Gastrocnemius medialis (tissue), 4 donors: ENCODE data around the gene SAMD7. TPM values are rescaled to one million over a fixed set of nuclear protein-coding genes. Genes with fewer than 3 reads are reported as not detected.
A peak's percentile ranks its signal among the peaks of the same experiment; 100 is the strongest.

Experiments used
- ATAC-seq, 2 donors: fragments of 150-250 bp; one replicate each; pipeline ENCODE4 v1.9.1; 2016
- DNase-seq, 2 donors: peaks; one replicate each; pipeline ENCODE4 v3.0.0-alpha.2; 2019
- H3K27ac ChIP-seq, 4 donors: fragments of 200-600 bp; sonication (generic); 1 replicate in 1 of 4; 2 replicates in 3 of 4; pipeline ENCODE4 v1.5.1; 2016 to 2018; ENCODE audit warnings: mild to moderate bottlenecking in 2 of 4, moderate library complexity in 1 of 4
- H3K27me3 ChIP-seq, 3 donors: fragments of 200-600 bp; sonication (generic) in 2 of 3; 1 replicate in 1 of 3; 2 replicates in 2 of 3; pipeline versions ENCODE4 v1.5.1 to v1.6.0; 2016 to 2019; ENCODE audit warnings: mild to moderate bottlenecking in 1 of 3, moderate library complexity in 1 of 3
- H3K36me3 ChIP-seq, 2 donors: fragments of 200-600 bp; sonication (generic) in 1 of 2; one replicate each; pipeline ENCODE4 v1.5.1; 2017 to 2018
- H3K4me1 ChIP-seq, 2 donors: fragments of 200-600 bp; sonication (generic) in 1 of 2; one replicate each; pipeline ENCODE4 v1.5.1; 2016 to 2017; ENCODE audit warnings: mild to moderate bottlenecking in 2 of 2
- H3K4me3 ChIP-seq, 4 donors: fragments of 200-600 bp; sonication (generic) in 3 of 4; 1 replicate in 1 of 4; 2 replicates in 3 of 4; pipeline ENCODE4 v1.5.1; 2016 to 2019; ENCODE audit warnings: mild to moderate bottlenecking in 2 of 4
- H3K9me3 ChIP-seq, 3 donors: fragments of 200-600 bp; sonication (generic) in 2 of 3; 1 replicate in 1 of 3; 2 replicates in 2 of 3; pipeline ENCODE4 v1.5.1; 2016 to 2019
- POLR2A ChIP-seq, 2 donors: fragments of 450-650 bp; IDR thresholded peaks; one replicate each; pipeline ENCODE4 v1.6.1; 2017; ENCODE audit warnings: antibody characterized with exemption in 2 of 2, mild to moderate bottlenecking in 2 of 2, moderate library complexity in 2 of 2
- in situ Hi-C, 4 donors: fragments of 200-750 bp; cut with MboI; loops; one replicate each; pipeline versions ENCODE4 v1.15.0 to v1.8.0; 2017; ENCODE audit warnings: low sequenced_read_pairs in 4 of 4
- intact Hi-C: fragments of 100-400 bp; cut with DNase I; formaldehyde crosslinking; loops from one replicate; pipeline ENCODE4 v1.15.1; 2023; ENCODE audit warnings: low total_unique reads
- total RNA-seq, 4 donors: library from RNA; depleted of rRNA; stranded (reverse); fragments of >200 nt; gene quantifications; one replicate each; pipeline versions ENCODE4 v1.1.0 to v1.2.3, GENCODE V29; 2016
- TF ChIP-seq, protein P1 (sequence below), 5 experiments: fragments of 450-650 bp in 3 of 5; fragments of 200-600 bp in 2 of 5; sonication (generic) in 2 of 5; IDR thresholded peaks in 4 of 5; conservative IDR thresholded peaks in 1 of 5; 1 replicate in 4 of 5; 2 replicates in 1 of 5; pipeline ENCODE4 v1.5.1; 2016 to 2019; ENCODE audit warnings: antibody characterized with exemption in 5 of 5, mild to moderate bottlenecking in 3 of 5, moderate library complexity in 3 of 5

SAMD7 gene
- total RNA-seq, 4 donors from 2014 or later: not detected

DNA sequence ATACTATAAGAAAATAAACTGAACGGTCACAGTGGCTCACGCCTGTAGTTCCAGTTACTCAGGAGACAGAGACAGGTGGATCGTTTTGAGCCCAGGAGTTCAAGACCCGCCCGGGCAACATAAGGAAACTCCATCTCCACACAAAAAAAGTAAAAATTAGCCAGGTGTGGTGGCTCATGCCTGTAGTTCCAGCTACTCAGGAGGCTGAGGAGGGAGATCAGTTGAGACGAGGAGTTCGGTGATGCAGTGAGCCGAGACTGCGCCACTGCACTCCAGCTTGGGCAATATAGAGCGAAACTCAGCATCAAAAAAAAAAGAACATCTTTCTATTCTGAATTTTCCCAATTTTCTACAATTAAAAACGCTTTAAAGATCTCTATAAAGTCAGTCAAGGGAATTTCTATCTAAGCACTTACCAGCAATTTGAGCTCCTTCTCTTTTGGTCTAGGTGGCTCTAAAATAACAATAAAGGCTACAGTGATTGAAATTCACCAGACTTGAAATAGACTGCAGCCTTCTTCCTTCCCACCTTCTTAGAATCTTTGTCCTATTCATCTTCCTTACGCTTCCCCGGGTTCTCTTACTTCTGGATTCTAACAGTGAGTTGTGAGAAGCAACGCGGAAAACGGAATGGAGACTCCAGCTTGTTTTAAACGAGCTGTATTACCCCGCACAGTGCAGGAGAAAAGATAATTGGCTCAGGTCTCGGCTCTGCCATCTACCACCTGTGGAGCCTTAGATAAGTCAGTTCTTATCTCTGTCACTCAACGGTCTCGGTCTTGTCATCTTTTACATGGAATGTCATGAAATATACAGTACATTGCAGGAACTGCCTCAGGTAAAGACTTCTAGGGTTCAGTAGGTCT lies 54.4 kb downstream of the SAMD7 start:
- no peaks in the 10 kb centered on the region for H3K9me3 ChIP-seq
- DNase-seq: no peak
- TF ChIP-seq, protein P1, sequence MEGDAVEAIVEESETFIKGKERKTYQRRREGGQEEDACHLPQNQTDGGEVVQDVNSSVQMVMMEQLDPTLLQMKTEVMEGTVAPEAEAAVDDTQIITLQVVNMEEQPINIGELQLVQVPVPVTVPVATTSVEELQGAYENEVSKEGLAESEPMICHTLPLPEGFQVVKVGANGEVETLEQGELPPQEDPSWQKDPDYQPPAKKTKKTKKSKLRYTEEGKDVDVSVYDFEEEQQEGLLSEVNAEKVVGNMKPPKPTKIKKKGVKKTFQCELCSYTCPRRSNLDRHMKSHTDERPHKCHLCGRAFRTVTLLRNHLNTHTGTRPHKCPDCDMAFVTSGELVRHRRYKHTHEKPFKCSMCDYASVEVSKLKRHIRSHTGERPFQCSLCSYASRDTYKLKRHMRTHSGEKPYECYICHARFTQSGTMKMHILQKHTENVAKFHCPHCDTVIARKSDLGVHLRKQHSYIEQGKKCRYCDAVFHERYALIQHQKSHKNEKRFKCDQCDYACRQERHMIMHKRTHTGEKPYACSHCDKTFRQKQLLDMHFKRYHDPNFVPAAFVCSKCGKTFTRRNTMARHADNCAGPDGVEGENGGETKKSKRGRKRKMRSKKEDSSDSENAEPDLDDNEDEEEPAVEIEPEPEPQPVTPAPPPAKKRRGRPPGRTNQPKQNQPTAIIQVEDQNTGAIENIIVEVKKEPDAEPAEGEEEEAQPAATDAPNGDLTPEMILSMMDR (IDR thresholded peaks at IDR 0.05 in 4 of 5, conservative IDR thresholded peaks at IDR 0.05 in 1 of 5): no peak
- TF ChIP-seq POLR2A (IDR thresholded peaks at IDR 0.05): no peak
- H3K36me3 ChIP-seq: no peaks in the 10 kb centered on the region
- H3K4me1 ChIP-seq: peaks cover 25 to 34% of the 10 kb centered on the region in 2 donors
- peak overlapping the region; percentile 72 to 97 (median 88) for H3K4me3 ChIP-seq
- in situ Hi-C loops: loop anchor here in 1 of 4 donors (10.0 kb wide), 1 partner anchor 191 kb away; the partner anchor contains the start of gene MYNN
- intact Hi-C loops: loop anchor here (2.0 to 5.0 kb wide), 2 partner anchors 193 to 215 kb away; partner anchors contain the start of genes MYNN and PHC3
- no peak for ATAC-seq
- H3K27me3 ChIP-seq: no peaks in the 10 kb centered on the region
- H3K27ac ChIP-seq: peak overlapping the region; percentile 94 to 97 (median 96)

DNA sequence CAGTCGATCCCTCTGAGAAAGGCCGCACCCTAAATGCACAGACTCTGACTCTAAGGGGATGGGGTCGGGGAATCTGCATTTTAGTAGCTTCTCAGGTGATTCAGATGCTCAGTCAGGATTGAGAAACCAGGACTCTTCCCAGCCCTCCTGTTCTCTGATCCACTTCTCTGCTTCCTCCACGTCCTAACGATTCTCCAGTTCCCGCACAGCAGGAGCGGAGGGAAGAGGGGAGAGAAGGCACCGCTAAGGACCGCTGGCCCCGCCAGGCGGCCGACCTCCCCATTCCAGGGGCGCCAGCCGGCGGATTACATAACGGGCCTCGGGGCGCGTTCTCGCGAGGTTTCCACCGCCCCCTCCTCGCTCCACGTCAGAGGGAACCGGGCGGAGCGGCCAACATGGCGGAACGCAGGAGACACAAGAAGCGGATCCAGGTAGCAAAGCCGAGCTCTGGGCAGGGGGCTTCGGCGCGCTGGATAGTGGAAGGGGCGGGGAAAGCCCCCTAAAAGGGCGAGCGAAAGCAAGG lies 55.1 kb downstream of the SAMD7 start, which contains the start of gene SEC62:
TSS of gene SEC62 (plus strand) at position 380 of the 523 bp plus-strand sequence. CDS start at position 396, 16 bp downstream.
- ATAC-seq (peak; percentile 95 to 96), DNase-seq (peak; percentile 82 to 86)
- H3K4me1 ChIP-seq: peaks cover 28 to 40% of the 10 kb centered on the region in 2 donors
- in situ Hi-C loops (loop anchor here in 1 of 4 donors (10.0 kb wide), 1 partner anchor 192 kb away; the partner anchor contains the start of gene MYNN), intact Hi-C loops (loop anchor here (2.0 to 5.0 kb wide), 2 partner anchors 194 to 214 kb away; partner anchors contain the start of genes MYNN and PHC3)
- no peaks in the 10 kb centered on the region for H3K36me3 ChIP-seq
- peak within 1 kb of the TSS; percentile 94 to 97 (median 96) for H3K27ac ChIP-seq
- no peaks in the 10 kb centered on the region for H3K9me3 ChIP-seq
- no peaks in the 10 kb centered on the region for H3K27me3 ChIP-seq
- peak; percentile 63 to 68 for TF ChIP-seq POLR2A (IDR thresholded peaks at IDR 0.05)
- TF ChIP-seq, protein P1 (IDR thresholded peaks at IDR 0.05 in 4 of 5, conservative IDR thresholded peaks at IDR 0.05 in 1 of 5): peak in 4 of 5 experiments; percentile 20 to 29 (median 26)
- H3K4me3 ChIP-seq: peak within 1 kb of the TSS; percentile 72 to 97 (median 88)

DNA sequence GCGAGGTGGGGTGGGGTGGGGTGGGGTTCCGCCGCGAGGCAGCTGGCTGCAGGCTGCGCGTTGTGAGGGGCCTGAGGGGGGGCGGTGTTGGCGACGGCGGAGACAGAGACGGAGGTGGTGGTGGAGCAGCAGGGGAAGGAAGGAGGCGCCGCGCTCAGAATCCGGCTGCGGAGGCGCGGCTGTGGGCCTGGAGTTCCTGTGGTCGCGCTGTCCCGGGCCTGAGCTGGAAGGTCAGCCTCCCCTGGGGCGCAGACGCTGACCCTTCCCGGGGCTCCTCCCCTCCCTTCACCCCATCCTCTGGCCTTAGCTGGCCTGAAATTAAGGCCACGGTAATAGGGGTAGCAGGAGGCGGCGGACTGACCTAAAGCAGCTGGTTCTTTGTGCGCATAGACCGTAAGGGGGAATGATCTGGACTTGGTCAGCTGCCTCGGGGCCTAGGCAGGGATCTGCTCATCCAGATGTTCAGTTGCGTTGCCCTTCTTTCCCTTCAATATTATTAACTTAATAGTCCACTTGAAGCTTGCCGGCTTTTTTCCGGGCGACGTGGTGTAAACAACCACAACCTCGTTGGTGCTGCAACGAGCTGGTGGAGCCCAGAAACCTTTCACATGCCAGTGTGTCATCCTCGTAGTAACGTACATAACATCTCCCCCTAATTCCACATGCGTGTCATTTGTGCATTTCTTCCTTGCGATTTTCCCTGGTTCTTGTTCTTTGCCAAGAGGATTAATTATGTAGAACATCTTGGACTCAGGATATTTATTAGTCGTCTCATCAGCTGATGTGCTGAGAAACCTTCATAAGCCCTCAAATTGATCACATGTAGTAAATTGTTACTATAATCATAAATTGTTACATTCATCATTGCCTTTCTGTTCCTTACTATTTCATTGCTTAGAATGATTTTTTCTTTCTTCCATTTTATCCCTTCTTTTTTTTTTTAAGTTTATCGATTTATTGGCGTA lies 55.9 kb downstream of the SAMD7 start:
- Histone ChIP-seq H3K4me1 (peaks cover 32 to 47% of the 10 kb centered on the region in 2 donors), H3K27me3 (no peaks in the 10 kb centered on the region), H3K36me3 (no peaks in the 10 kb centered on the region), H3K27ac (peak overlapping the region; percentile 94 to 97 (median 96)), H3K9me3 (no peaks in the 10 kb centered on the region), H3K4me3 (peak overlapping the region; percentile 72 to 97 (median 88))
- in situ Hi-C loops (loop anchor here in 1 of 4 donors (10.0 kb wide), 1 partner anchor 192 kb away; the partner anchor contains the start of gene MYNN), intact Hi-C loops (loop anchor here (2.0 to 5.0 kb wide), 2 partner anchors 195 to 214 kb away; partner anchors contain the start of genes MYNN and PHC3)
- TF ChIP-seq POLR2A (IDR thresholded peaks at IDR 0.05): no peak
- TF ChIP-seq, protein P1 (IDR thresholded peaks at IDR 0.05 in 4 of 5, conservative IDR thresholded peaks at IDR 0.05 in 1 of 5): no peak
- ATAC-seq (peak; percentile 74 to 79), DNase-seq (peak; percentile 18 to 25)
